ENCODE data around the gene SDSL.

The SDSL gene

GRCh38 chr12:113452458-113452857 is 30.3 kb downstream of the SDSL start:
- DNase-seq = no peak

- DNase-seq = no peak
These were observed 31.1 kb downstream of the SDSL start for GRCh38 chr12:113453330-113453729.

GRCh38 chr12:113456199-113456598 is 34.0 kb downstream of the SDSL start:
- DNase-seq = no peak

- no peak for DNase-seq
These were observed 34.6 kb downstream of the SDSL start for GRCh38 chr12:113456761-113457160.

- DNase-seq = no peak
These were observed 35.0 kb downstream of the SDSL start for GRCh38 chr12:113457185-113457584.

GRCh38 chr12:113457710-113458109 is 35.5 kb downstream of the SDSL start:
- no peak for DNase-seq

- DNase-seq = no peak
These were observed 37.8 kb downstream of the SDSL start for GRCh38 chr12:113459981-113460380.

GRCh38 chr12:113461666-113462065 is 39.5 kb downstream of the SDSL start:
- DNase-seq = no peak

- DNase-seq = peak; percentile 53 to 70
These were observed 40.1 kb downstream of the SDSL start for GRCh38 chr12:113462117-113462774.

- DNase-seq = no peak
These were observed 41.0 kb downstream of the SDSL start for GRCh38 chr12:113462998-113463745.

- no peak for DNase-seq
These were observed 41.7 kb downstream of the SDSL start for GRCh38 chr12:113463746-113464451.

GRCh38 chr12:113464452-113464775 is 42.2 kb downstream of the SDSL start:
- no peak for DNase-seq

- no peak for DNase-seq
These were observed 42.9 kb downstream of the SDSL start for GRCh38 chr12:113464852-113465719.

- no peak for DNase-seq
These were observed 43.8 kb downstream of the SDSL start for GRCh38 chr12:113465808-113466453.

- no peak for DNase-seq
These were observed 44.4 kb downstream of the SDSL start for GRCh38 chr12:113466454-113467141.

- no peak for DNase-seq
These were observed 44.9 kb downstream of the SDSL start for GRCh38 chr12:113467142-113467501.

GRCh38 chr12:113467502-113468364 is 45.6 kb downstream of the SDSL start:
- DNase-seq = no peak

- DNase-seq = no peak
These were observed 46.4 kb downstream of the SDSL start for GRCh38 chr12:113468365-113469223.

GRCh38 chr12:113469224-113469948 is 47.2 kb downstream of the SDSL start:
- no peak for DNase-seq

Measured in stimulated activated CD4-positive, alpha-beta T cell treated with anti-CD3 and anti-CD28 coated beads, Interleukin-4, amount 100 ng/mL, for 4 hours (primary cell).